Erythroblast (primary cell): ENCODE measurements around the gene NKX2-3.

Experiments
- GATA1 ChIP-seq: IDR thresholded peaks from 2 replicates; pipeline ENCODE4 v1.6.1; 2011; ENCODE audit warnings: low read depth, mild to moderate bottlenecking, control low read depth, low read length, moderate library complexity
- POLR2A ChIP-seq: IDR thresholded peaks from 2 replicates; pipeline ENCODE4 v1.6.1; 2011; ENCODE audit warnings: mild to moderate bottlenecking, low read length

- TF ChIP-seq POLR2A (no peak), GATA1 (no peak)
Measured at GRCh38 chr10:99519690-99520039, 13.1 kb upstream of the NKX2-3 start.
